Measurements from ENCODE around the gene EDC3. TPM values are rescaled to one million over a fixed set of nuclear protein-coding genes. Genes with fewer than 3 reads are reported as not detected.

The EDC3 gene
- total and polyA plus RNA-seq, 2 of the 4 experiments (the other 2 are of a cell fraction): 16.8 to 38.0 TPM

DNA sequence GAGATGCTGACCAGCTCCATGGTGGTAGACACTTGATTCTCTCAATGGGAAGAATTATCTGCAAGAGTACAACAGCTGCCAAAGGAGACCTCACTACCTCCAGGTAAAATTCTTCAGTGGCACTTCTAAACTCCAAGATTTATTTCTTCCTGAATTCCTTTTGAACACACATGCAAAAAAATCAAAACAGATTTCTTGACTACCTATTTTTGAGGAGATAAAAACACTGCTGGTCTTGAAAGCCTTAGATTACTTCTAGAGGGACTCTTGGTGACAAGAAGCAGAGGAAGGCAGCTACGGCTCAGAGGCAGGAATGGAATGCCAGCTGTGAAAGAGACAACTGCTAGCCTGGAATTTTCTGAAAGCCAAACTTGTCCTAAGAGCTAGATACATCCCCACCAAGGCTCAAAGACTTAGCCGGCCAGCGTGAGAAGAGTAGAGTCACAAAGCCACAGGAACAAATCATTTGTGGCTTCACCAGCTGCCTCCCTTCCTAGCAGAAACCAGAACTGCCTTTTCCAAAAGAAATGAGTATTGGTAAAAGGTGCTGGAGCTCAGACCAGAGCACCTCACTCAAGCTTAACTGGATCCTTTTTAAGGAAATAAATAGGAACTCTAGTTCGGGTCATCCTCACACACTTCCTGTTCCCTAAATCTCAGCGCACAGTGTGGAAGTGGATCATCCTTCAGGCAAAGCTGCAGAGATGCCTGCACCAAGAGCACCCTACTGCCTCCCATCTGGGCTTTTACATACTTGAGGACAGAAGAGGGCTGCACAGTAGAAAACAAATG, 47.6 kb downstream of the EDC3 start:
- Histone ChIP-seq H3K27me3 (ENCODE audit: control insufficient read depth, insufficient read depth, low read length) (no peaks in the 10 kb centered on the region), H3K27ac (ENCODE audit: insufficient read depth, low read length) (no peak overlapping the region), H4K20me1 (ENCODE audit: insufficient read depth, low read length) (peaks cover 42% of the 10 kb centered on the region), H3K9ac (ENCODE audit: low read depth, low read length) (no peak overlapping the region), H2BK20ac (ENCODE audit: low read depth, low read length) (no peak overlapping the region), H3K4me1 (ENCODE audit: control insufficient read depth, insufficient read depth, low read length) (peaks cover 1% of the 10 kb centered on the region; the same call in 1 of the 2 replicates), H3K23ac (ENCODE audit: low read depth, low read length) (no peak overlapping the region), H2BK15ac (ENCODE audit: low read depth, low read length) (no peak overlapping the region), H2BK120ac (ENCODE audit: low read depth, low read length) (no peak overlapping the region), H2AK9ac (replicated peaks; ENCODE audit: low read depth, low read length, poor library complexity) (no peak overlapping the region), H3K36me3 (ENCODE audit: control insufficient read depth, insufficient read depth, low read length) (peaks cover 10% of the 10 kb centered on the region), H3K4me3 (ENCODE audit: insufficient read depth, low read depth, low read length) (no peak overlapping the region), H3K4ac (ENCODE audit: low read depth, low read length) (no peak overlapping the region), H4K91ac (ENCODE audit: insufficient read depth, low read depth, low read length) (no peak overlapping the region), H4K8ac (ENCODE audit: low read depth in 2 of 2, low read length in 2 of 2) (no peak overlapping the region), H3K4me2 (ENCODE audit: low read depth, low read length) (no peak overlapping the region), H4K5ac (ENCODE audit: low read depth, low read length) (no peak overlapping the region), H2BK5ac (ENCODE audit: low read depth, low read length, poor library complexity, severe bottlenecking) (no peak overlapping the region), H2AFZ (replicated peaks; ENCODE audit: low read length, poor library complexity) (no peak overlapping the region), H3K14ac (replicated peaks; ENCODE audit: low read depth, low read length) (no peak overlapping the region), H3K56ac (ENCODE audit: extremely low read depth, insufficient read depth, low read length) (no peak overlapping the region), H2AK5ac (ENCODE audit: low read depth, low read length) (no peak overlapping the region), H3K79me1 (ENCODE audit: low read depth in 1 of 2, low read length in 2 of 2) (peaks cover 30 to 59% of the 10 kb centered on the region in 2 experiments), H3K9me1 (ENCODE audit: insufficient read depth, low read length) (peaks cover 11% of the 10 kb centered on the region; the same call in 1 of the 2 replicates), H3K18ac (ENCODE audit: low read depth, low read length) (no peak overlapping the region), H3K9me3 (ENCODE audit: control insufficient read depth, insufficient read depth, low read length) (no peaks in the 10 kb centered on the region)
- TF ChIP-seq, protein P1, sequence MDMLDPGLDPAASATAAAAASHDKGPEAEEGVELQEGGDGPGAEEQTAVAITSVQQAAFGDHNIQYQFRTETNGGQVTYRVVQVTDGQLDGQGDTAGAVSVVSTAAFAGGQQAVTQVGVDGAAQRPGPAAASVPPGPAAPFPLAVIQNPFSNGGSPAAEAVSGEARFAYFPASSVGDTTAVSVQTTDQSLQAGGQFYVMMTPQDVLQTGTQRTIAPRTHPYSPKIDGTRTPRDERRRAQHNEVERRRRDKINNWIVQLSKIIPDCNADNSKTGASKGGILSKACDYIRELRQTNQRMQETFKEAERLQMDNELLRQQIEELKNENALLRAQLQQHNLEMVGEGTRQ (IDR thresholded peaks at IDR 0.05; ENCODE audit: low read depth, low read length): no peak
- TF ChIP-seq FOS (IDR thresholded peaks at IDR 0.05; ENCODE audit: low read depth, low read length) (no peak), RCOR1 (IDR thresholded peaks at IDR 0.05; ENCODE audit: insufficient replicate concordance, low read length) (no peak), POLR2A (IDR thresholded peaks at IDR 0.05; ENCODE audit: low read depth, low read length) (no peak), MXI1 (IDR thresholded peaks at IDR 0.05; ENCODE audit: borderline replicate concordance, low read depth, low read length) (no peak)
- TF ChIP-seq, protein P2, sequence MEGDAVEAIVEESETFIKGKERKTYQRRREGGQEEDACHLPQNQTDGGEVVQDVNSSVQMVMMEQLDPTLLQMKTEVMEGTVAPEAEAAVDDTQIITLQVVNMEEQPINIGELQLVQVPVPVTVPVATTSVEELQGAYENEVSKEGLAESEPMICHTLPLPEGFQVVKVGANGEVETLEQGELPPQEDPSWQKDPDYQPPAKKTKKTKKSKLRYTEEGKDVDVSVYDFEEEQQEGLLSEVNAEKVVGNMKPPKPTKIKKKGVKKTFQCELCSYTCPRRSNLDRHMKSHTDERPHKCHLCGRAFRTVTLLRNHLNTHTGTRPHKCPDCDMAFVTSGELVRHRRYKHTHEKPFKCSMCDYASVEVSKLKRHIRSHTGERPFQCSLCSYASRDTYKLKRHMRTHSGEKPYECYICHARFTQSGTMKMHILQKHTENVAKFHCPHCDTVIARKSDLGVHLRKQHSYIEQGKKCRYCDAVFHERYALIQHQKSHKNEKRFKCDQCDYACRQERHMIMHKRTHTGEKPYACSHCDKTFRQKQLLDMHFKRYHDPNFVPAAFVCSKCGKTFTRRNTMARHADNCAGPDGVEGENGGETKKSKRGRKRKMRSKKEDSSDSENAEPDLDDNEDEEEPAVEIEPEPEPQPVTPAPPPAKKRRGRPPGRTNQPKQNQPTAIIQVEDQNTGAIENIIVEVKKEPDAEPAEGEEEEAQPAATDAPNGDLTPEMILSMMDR (conservative IDR thresholded peaks at IDR 0.05; ENCODE audit: low read depth, low read length): no peak
- TF ChIP-seq, protein P3, sequence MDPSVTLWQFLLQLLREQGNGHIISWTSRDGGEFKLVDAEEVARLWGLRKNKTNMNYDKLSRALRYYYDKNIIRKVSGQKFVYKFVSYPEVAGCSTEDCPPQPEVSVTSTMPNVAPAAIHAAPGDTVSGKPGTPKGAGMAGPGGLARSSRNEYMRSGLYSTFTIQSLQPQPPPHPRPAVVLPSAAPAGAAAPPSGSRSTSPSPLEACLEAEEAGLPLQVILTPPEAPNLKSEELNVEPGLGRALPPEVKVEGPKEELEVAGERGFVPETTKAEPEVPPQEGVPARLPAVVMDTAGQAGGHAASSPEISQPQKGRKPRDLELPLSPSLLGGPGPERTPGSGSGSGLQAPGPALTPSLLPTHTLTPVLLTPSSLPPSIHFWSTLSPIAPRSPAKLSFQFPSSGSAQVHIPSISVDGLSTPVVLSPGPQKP (IDR thresholded peaks at IDR 0.05; ENCODE audit: borderline replicate concordance, low read depth, low read length): no peak
- intact Hi-C loops (cut with micrococcal nuclease): loop anchor here (5.0 kb wide), 1 partner anchor 34 kb away; no protein-coding TSS in a partner anchor
- DNase-seq (no peak), ATAC-seq (ENCODE audit: low read depth) (no peak)
- ChIA-PET POLR2A (ENCODE audit: unreplicated experiment) (no interaction called here), CTCF (interaction anchor here (1.0 kb wide), 1 partner anchor 12 kb away, joined by 3 read pairs; no protein-coding TSS in a partner anchor)
- WGBS, 2 experiments (ENCODE audit: extremely low coverage in 2 of 2, insufficient read length in 1 of 2): 100% methylated on average over 2 of the region's 5 CpGs; no CpG with 5 or more reads in 1 of the 2 experiments
- BruUV-seq (replicated peaks): no TSS peak
- dilution Hi-C loops (cut with HindIII; ENCODE audit: low sequenced_read_pairs, unreplicated experiment): no loop called here
- in situ Hi-C loops (cut with MboI; ENCODE audit: low sequenced_read_pairs): no loop called here

Data from IMR-90 (cell line).